ENCODE results near the gene CAPG.
A peak's percentile ranks its signal among the peaks of the same experiment; 100 is the strongest.

DNA sequence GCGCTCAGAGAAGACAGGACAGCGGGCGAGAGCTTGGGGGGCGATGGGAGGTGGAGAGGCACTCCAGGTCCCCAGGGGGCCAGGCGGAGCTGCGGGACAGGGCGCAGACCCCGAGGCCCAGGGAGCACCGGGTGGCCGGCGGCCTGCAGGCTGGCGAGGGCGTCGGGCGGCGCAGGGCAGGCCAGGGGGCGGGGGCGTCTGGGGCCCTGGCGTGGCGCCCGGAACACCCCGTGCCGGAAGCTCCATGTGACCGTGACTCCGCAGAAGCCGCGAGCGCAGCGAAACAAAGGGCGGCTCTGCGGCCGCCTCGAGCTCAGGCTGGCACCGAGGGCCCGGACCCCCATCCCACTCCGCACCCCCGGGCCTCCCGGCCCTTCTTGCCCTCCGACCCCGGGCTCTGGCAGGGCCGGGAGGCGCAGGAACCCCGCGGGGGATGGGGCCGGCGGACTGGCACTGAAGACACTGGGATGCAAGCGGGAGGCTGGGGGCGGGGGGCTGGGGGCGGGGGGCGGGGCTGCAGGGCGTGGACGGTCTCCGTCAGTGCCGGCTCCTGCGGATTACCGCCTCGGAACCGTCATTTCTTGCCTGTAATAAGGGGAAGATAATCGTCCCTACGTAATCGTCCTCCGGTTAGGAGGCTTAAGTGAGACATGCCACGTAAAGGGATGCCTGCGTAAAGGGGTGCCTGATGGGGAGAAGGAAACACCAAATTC lies 27.5 kb upstream of the CAPG start:
- TF ChIP-seq, protein P1, sequence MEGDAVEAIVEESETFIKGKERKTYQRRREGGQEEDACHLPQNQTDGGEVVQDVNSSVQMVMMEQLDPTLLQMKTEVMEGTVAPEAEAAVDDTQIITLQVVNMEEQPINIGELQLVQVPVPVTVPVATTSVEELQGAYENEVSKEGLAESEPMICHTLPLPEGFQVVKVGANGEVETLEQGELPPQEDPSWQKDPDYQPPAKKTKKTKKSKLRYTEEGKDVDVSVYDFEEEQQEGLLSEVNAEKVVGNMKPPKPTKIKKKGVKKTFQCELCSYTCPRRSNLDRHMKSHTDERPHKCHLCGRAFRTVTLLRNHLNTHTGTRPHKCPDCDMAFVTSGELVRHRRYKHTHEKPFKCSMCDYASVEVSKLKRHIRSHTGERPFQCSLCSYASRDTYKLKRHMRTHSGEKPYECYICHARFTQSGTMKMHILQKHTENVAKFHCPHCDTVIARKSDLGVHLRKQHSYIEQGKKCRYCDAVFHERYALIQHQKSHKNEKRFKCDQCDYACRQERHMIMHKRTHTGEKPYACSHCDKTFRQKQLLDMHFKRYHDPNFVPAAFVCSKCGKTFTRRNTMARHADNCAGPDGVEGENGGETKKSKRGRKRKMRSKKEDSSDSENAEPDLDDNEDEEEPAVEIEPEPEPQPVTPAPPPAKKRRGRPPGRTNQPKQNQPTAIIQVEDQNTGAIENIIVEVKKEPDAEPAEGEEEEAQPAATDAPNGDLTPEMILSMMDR (IDR thresholded peaks at IDR 0.05), result no peak
- no peak for TF ChIP-seq TCF7L2 (IDR thresholded peaks at IDR 0.05; ENCODE audit: low read depth, low read length)
- TF ChIP-seq, protein P2, sequence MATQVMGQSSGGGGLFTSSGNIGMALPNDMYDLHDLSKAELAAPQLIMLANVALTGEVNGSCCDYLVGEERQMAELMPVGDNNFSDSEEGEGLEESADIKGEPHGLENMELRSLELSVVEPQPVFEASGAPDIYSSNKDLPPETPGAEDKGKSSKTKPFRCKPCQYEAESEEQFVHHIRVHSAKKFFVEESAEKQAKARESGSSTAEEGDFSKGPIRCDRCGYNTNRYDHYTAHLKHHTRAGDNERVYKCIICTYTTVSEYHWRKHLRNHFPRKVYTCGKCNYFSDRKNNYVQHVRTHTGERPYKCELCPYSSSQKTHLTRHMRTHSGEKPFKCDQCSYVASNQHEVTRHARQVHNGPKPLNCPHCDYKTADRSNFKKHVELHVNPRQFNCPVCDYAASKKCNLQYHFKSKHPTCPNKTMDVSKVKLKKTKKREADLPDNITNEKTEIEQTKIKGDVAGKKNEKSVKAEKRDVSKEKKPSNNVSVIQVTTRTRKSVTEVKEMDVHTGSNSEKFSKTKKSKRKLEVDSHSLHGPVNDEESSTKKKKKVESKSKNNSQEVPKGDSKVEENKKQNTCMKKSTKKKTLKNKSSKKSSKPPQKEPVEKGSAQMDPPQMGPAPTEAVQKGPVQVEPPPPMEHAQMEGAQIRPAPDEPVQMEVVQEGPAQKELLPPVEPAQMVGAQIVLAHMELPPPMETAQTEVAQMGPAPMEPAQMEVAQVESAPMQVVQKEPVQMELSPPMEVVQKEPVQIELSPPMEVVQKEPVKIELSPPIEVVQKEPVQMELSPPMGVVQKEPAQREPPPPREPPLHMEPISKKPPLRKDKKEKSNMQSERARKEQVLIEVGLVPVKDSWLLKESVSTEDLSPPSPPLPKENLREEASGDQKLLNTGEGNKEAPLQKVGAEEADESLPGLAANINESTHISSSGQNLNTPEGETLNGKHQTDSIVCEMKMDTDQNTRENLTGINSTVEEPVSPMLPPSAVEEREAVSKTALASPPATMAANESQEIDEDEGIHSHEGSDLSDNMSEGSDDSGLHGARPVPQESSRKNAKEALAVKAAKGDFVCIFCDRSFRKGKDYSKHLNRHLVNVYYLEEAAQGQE (IDR thresholded peaks at IDR 0.05; ENCODE audit: insufficient read depth in 1 of 2, low read depth in 2 of 2, low read length in 1 of 2), result no peak
- peak; percentile 53; the same call in 1 of the 2 replicates for TF ChIP-seq POLR2AphosphoS5 (IDR thresholded peaks at IDR 0.05; ENCODE audit: low read depth, low read length)
- TF ChIP-seq SIN3A (IDR thresholded peaks at IDR 0.05; ENCODE audit: borderline replicate concordance, insufficient read depth, low read depth, low read length), result no peak

Data from Panc1 (cell line).